KOPT-K1 (cell line): ENCODE results near the gene PHIP.
"Not testable (repeated sequence)": the region's sequence is repeated elsewhere in the genome, so short reads cannot be mapped to it uniquely, and the experiment has no call there.

ENCODE experiments used
- H3K27ac ChIP-seq: fragments of 200-600 bp; sonication (generic); 2 replicates; pipeline ENCODE4 v1.5.1; 2016; ENCODE audit warnings: antibody characterized with exemption, mild to moderate bottlenecking, low read depth, low read length; ENCODE audit not compliant: poor library complexity, severe bottlenecking
- H3K36me3 ChIP-seq: fragments of 200-600 bp; sonication (generic); 2 replicates; pipeline ENCODE4 v1.5.1; 2017; ENCODE audit warnings: antibody characterized with exemption, mild to moderate bottlenecking, low read length, moderate library complexity; ENCODE audit not compliant: insufficient read depth
- H3K9me3 ChIP-seq: fragments of 200-600 bp; sonication (generic); 2 replicates; pipeline ENCODE4 v1.5.1; 2017; ENCODE audit warnings: antibody characterized with exemption, low read length, mild to moderate bottlenecking; ENCODE audit not compliant: insufficient read depth, poor library complexity, severe bottlenecking

PHIP gene

GRCh38 chr6:79078075-79078969, at the start of gene PHIP:
Gene PHIP, minus strand, starts transcription at chr6:79078254. Its CDS starts 186 bp downstream, at chr6:79078068.
- Histone ChIP-seq H3K27ac (peak within 1 kb of the TSS; percentile 85), H3K36me3 (peaks cover 10% of the 10 kb centered on the region; the same call in 1 of the 2 replicates)

GRCh38 chr6:79127660-79128059, 49.6 kb upstream of the PHIP start:
- Histone ChIP-seq H3K36me3 (no peaks in the 10 kb centered on the region), H3K27ac (no peak overlapping the region), H3K9me3 (no peaks in the 10 kb centered on the region)

More at GRCh38 chr6:79078075-79078969, at the start of gene PHIP:
- no peaks in the 10 kb centered on the region for H3K9me3 ChIP-seq

GRCh38 chr6:79119217-79119616, 41.2 kb upstream of the PHIP start:
- Histone ChIP-seq H3K9me3 (no peaks in the 10 kb centered on the region), H3K27ac (no peak overlapping the region)

GRCh38 chr6:79117752-79118151, 39.7 kb upstream of the PHIP start:
- Histone ChIP-seq H3K9me3 (no peaks in the 10 kb centered on the region), H3K36me3 (no peaks in the 10 kb centered on the region), H3K27ac (no peak overlapping the region)

More at GRCh38 chr6:79119217-79119616, 41.2 kb upstream of the PHIP start:
- no peaks in the 10 kb centered on the region for H3K36me3 ChIP-seq

GRCh38 chr6:79115553-79116182, 37.6 kb upstream of the PHIP start:
- no peak overlapping the region for H3K27ac ChIP-seq
- no peaks in the 10 kb centered on the region for H3K9me3 ChIP-seq
- H3K36me3 ChIP-seq: no peaks in the 10 kb centered on the region

- Histone ChIP-seq H3K27ac (no peak overlapping the region), H3K9me3 (no peaks in the 10 kb centered on the region), H3K36me3 (no peaks in the 10 kb centered on the region)
Measured at GRCh38 chr6:79111549-79111948, 33.5 kb upstream of the PHIP start.

- H3K27ac ChIP-seq: no peak overlapping the region
- no peaks in the 10 kb centered on the region for H3K36me3 ChIP-seq
- H3K9me3 ChIP-seq: peaks cover 8% of the 10 kb centered on the region
Measured at GRCh38 chr6:79101164-79101563, 23.1 kb upstream of the PHIP start.

GRCh38 chr6:79100304-79100703, 22.2 kb upstream of the PHIP start:
- no peaks in the 10 kb centered on the region for H3K36me3 ChIP-seq
- peaks cover 8% of the 10 kb centered on the region for H3K9me3 ChIP-seq
- H3K27ac ChIP-seq: no peak overlapping the region

GRCh38 chr6:79094938-79095337, 16.9 kb upstream of the PHIP start:
- Histone ChIP-seq H3K36me3 (no peaks in the 10 kb centered on the region), H3K27ac (no peak overlapping the region), H3K9me3 (no peaks in the 10 kb centered on the region)

GRCh38 chr6:79091801-79092200, 13.7 kb upstream of the PHIP start:
- not testable (repeated sequence) for H3K9me3 ChIP-seq, H3K36me3 ChIP-seq, H3K27ac ChIP-seq

GRCh38 chr6:79089552-79090404, 11.7 kb upstream of the PHIP start:
- no peaks in the 10 kb centered on the region for H3K9me3 ChIP-seq
- H3K27ac ChIP-seq: no peak overlapping the region
- no peaks in the 10 kb centered on the region for H3K36me3 ChIP-seq

GRCh38 chr6:79084693-79085092, 6.6 kb upstream of the PHIP start:
- H3K36me3 ChIP-seq: no peaks in the 10 kb centered on the region
- H3K27ac ChIP-seq: no peak overlapping the region

GRCh38 chr6:79082304-79082703, 4.2 kb upstream of the PHIP start:
- Histone ChIP-seq H3K36me3 (no peaks in the 10 kb centered on the region), H3K27ac (no peak overlapping the region), H3K9me3 (no peaks in the 10 kb centered on the region)

More at GRCh38 chr6:79084693-79085092, 6.6 kb upstream of the PHIP start:
- H3K9me3 ChIP-seq: no peaks in the 10 kb centered on the region

GRCh38 chr6:79081663-79082062, 3.6 kb upstream of the PHIP start:
- Histone ChIP-seq H3K27ac (no peak overlapping the region), H3K9me3 (no peaks in the 10 kb centered on the region), H3K36me3 (no peaks in the 10 kb centered on the region)

- H3K36me3 ChIP-seq: peaks cover 10% of the 10 kb centered on the region; the same call in 1 of the 2 replicates
- H3K27ac ChIP-seq: peak overlapping the region; percentile 85
- H3K9me3 ChIP-seq: no peaks in the 10 kb centered on the region
Measured at GRCh38 chr6:79079561-79080041, 1.5 kb upstream of the PHIP start.
